WERI-Rb-1 (cell line): ENCODE results near the gene FCGR2B.
"Not testable (repeated sequence)": the region's sequence is repeated elsewhere in the genome, so short reads cannot be mapped to it uniquely, and the experiment has no call there.

Experiments
- DNase-seq: peaks from one replicate; pipeline ENCODE4 v3.0.0-alpha.2; 2020
- H3K27ac ChIP-seq: fragments of 250-450 bp; sonication (Bioruptor Pico); 2 replicates; pipeline ENCODE4 v1.5.1; 2020; ENCODE audit warnings: mild to moderate bottlenecking, moderate library complexity
- H3K27me3 ChIP-seq: fragments of 250-450 bp; sonication (Bioruptor Pico); 2 replicates; pipeline ENCODE4 v1.5.1; 2021; ENCODE audit warnings: mild to moderate bottlenecking, low read depth, moderate library complexity; ENCODE audit not compliant: insufficient read depth, severe bottlenecking
- H3K36me3 ChIP-seq: fragments of 250-450 bp; sonication (Bioruptor Pico); 2 replicates; pipeline ENCODE4 v1.5.1; 2020; ENCODE audit warnings: mild to moderate bottlenecking, moderate library complexity
- H3K4me3 ChIP-seq: 2 replicates; pipeline ENCODE4 v1.5.1; 2011; ENCODE audit warnings: low read depth, mild to moderate bottlenecking, control low read depth, low read length
- H3K9me3 ChIP-seq: fragments of 250-450 bp; sonication (Bioruptor Pico); 2 replicates; pipeline ENCODE4 v1.5.1; 2021; ENCODE audit warnings: mild to moderate bottlenecking, moderate library complexity; ENCODE audit not compliant: severe bottlenecking
- TF ChIP-seq, protein P1 (sequence below): IDR thresholded peaks from 2 replicates; pipeline ENCODE4 v1.5.1; 2011; ENCODE audit warnings: low read depth, mild to moderate bottlenecking, control low read depth, inconsistent platforms, low read length

The FCGR2B gene

GRCh38 chr1:161678500-161678899, 15.6 kb downstream of the FCGR2B start:
- DNase-seq = no peak
- TF ChIP-seq, protein P1, sequence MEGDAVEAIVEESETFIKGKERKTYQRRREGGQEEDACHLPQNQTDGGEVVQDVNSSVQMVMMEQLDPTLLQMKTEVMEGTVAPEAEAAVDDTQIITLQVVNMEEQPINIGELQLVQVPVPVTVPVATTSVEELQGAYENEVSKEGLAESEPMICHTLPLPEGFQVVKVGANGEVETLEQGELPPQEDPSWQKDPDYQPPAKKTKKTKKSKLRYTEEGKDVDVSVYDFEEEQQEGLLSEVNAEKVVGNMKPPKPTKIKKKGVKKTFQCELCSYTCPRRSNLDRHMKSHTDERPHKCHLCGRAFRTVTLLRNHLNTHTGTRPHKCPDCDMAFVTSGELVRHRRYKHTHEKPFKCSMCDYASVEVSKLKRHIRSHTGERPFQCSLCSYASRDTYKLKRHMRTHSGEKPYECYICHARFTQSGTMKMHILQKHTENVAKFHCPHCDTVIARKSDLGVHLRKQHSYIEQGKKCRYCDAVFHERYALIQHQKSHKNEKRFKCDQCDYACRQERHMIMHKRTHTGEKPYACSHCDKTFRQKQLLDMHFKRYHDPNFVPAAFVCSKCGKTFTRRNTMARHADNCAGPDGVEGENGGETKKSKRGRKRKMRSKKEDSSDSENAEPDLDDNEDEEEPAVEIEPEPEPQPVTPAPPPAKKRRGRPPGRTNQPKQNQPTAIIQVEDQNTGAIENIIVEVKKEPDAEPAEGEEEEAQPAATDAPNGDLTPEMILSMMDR = no peak
- H3K9me3 ChIP-seq = no peaks in the 10 kb centered on the region
- peaks cover 77% of the 10 kb centered on the region for H3K27me3 ChIP-seq
- H3K27ac ChIP-seq = no peak overlapping the region
- no peaks in the 10 kb centered on the region for H3K36me3 ChIP-seq
- H3K4me3 ChIP-seq = no peak overlapping the region

- DNase-seq = no peak
- Histone ChIP-seq H3K4me3 (no peak overlapping the region), H3K36me3 (no peaks in the 10 kb centered on the region), H3K9me3 (peaks cover 2% of the 10 kb centered on the region), H3K27me3 (peaks cover 99% of the 10 kb centered on the region), H3K27ac (no peak overlapping the region)
- TF ChIP-seq, protein P1 = no peak
Observed at GRCh38 chr1:161681879-161682278, 18.9 kb downstream of the FCGR2B start.

DNA sequence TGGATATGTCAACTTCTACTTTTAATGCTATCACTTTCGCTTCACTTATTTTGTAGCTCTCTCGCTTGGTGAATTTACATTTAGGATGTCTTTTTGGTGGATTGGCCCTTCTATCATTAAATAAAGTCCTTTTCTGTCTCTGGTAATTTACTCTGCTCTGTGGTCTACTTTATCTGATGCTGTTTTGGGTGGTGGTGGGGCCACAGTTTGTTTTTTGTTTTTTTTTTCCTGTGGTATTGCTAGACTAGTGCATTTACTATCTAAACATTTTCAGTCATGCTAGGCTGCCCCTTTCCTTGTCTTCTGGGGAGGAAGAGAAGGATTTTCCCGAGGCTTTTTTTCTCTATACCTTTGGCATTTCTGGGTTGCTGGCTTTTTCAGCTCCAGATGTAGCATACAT, 26.0 kb downstream of the FCGR2B start:
- no peak for DNase-seq
- H3K27ac ChIP-seq = no peak overlapping the region
- H3K4me3 ChIP-seq = no peak overlapping the region
- H3K36me3 ChIP-seq = no peaks in the 10 kb centered on the region
- TF ChIP-seq, protein P1 = no peak
- peaks cover 8% of the 10 kb centered on the region for H3K9me3 ChIP-seq
- H3K27me3 ChIP-seq = peaks cover 96% of the 10 kb centered on the region

DNA sequence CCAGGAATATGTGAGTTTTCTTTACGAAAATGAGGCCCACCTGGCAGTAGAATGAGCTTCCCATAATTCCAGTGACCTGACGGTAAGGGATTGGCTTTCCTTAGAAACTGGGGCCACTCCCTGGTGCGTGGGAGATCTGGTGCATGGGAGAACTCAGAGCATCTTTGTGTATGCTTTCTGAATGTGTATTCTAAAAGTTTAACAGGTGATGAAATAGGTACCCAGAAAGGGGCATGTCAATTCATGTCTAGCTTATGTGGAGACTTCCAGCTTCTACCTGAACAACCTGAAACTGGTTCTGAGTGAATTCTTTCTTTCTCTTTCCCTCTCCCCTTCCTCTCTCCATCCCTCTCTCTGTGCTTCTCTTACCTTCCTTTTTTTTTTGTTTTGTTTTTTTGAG, 28.9 kb downstream of the FCGR2B start:
- TF ChIP-seq, protein P1 = no peak
- peaks cover 6% of the 10 kb centered on the region for H3K9me3 ChIP-seq
- no peak for DNase-seq

DNA sequence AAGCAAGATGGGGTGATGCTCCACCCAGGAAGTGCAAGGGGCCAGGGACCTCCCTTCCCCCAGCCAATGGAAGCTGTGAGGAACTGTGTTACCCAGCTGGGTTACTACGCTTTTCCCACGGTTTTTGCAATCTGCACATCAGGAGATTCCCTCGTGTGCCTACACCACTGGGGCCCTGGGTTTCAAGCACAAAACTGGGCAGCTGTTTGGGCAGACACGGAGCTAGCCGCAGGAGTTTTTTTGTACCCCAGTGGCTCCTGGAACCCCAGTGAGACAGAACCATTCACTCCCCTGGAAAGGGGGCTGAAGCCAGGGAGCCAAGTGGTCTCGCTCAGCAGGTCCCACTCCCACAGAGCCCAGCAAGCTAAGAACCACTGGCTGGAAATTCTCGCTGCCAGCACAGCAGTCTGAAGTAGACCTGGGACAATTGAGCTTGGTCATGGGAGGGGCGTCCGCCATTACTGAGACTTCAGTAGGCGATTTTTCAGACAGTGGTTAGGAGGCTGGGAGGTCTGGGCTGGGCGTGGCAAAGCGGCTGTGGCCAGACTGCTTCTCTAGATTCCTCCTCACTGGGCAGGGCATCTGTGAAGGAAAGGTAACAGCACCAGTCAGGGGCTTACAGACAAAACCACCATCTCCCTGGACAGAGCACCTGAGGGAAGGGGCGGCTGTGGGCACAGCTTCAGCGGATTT, 30.2 kb downstream of the FCGR2B start:
- DNase-seq, H3K36me3 ChIP-seq, H3K27ac ChIP-seq, H3K4me3 ChIP-seq, H3K9me3 ChIP-seq: not testable (repeated sequence)
- peaks cover 93% of the 10 kb centered on the region for H3K27me3 ChIP-seq

More for the DNA sequence above, 28.9 kb downstream of the FCGR2B start:
- no peaks in the 10 kb centered on the region for H3K36me3 ChIP-seq
- H3K27ac ChIP-seq = no peak overlapping the region
- peaks cover 90% of the 10 kb centered on the region for H3K27me3 ChIP-seq
- H3K4me3 ChIP-seq = no peak overlapping the region

GRCh38 chr1:161698302-161698701, 35.4 kb downstream of the FCGR2B start:
- H3K9me3 ChIP-seq, H3K36me3 ChIP-seq, H3K27ac ChIP-seq, H3K4me3 ChIP-seq, DNase-seq: not testable (repeated sequence)
- H3K27me3 ChIP-seq = peaks cover 87% of the 10 kb centered on the region

DNA sequence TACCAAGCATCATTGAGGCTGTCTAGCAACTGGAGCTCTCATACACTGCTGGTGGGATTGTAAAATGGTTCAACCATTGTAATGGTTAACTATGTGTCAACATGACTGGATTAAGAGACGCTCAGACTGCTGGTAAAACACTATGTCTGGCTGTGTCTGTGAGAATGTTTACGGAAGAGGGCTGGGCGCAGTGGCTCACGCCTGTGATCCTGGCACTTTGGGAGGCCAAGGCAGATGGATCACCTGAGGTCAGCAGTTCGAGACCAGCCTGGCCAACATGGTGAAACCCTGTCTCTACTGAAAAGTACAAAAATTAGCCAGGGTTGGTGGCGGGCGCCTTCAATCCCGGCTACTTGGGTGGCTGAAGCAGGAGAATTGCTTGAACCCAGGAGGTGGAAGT, 39.3 kb downstream of the FCGR2B start:
- TF ChIP-seq, protein P1 = no peak
- Histone ChIP-seq H3K9me3 (peaks cover 2% of the 10 kb centered on the region), H3K36me3 (no peaks in the 10 kb centered on the region), H3K27ac (no peak overlapping the region), H3K27me3 (peaks cover 92% of the 10 kb centered on the region), H3K4me3 (no peak overlapping the region)
- no peak for DNase-seq
